22Rv1 (cell line): ENCODE measurements around the gene PCDH9.

Experiments used
- ZFX ChIP-seq: fragments of 450-650 bp; IDR thresholded peaks from 2 replicates; pipeline ENCODE4 v1.6.1; 2017; ENCODE audit warnings: antibody characterized with exemption, borderline replicate concordance
- TF ChIP-seq, protein P1 (sequence below): fragments of 450-650 bp; IDR thresholded peaks from 2 replicates; pipeline ENCODE4 v1.5.1; 2017; ENCODE audit warnings: mild to moderate bottlenecking

DNA sequence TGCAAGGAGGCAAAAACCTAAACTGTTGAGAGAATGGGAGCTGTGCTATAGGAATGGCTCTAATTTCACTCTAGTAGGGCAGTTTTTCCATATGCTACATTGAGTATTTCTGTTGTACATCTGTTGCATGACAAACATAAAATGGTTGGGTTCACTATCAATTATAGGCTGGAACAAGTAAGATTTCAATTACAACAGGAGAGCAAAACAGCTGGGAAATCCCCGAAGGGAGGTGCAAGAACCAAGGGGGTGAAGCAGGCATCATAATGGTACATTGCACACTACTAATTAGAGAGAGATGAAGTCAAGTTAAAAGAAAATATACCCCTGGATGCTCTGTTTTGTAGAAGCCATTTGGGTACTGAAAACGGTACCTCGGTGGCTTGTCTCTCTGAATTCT lies 389.5 kb downstream of the PCDH9 start:
- TF ChIP-seq, protein P1, sequence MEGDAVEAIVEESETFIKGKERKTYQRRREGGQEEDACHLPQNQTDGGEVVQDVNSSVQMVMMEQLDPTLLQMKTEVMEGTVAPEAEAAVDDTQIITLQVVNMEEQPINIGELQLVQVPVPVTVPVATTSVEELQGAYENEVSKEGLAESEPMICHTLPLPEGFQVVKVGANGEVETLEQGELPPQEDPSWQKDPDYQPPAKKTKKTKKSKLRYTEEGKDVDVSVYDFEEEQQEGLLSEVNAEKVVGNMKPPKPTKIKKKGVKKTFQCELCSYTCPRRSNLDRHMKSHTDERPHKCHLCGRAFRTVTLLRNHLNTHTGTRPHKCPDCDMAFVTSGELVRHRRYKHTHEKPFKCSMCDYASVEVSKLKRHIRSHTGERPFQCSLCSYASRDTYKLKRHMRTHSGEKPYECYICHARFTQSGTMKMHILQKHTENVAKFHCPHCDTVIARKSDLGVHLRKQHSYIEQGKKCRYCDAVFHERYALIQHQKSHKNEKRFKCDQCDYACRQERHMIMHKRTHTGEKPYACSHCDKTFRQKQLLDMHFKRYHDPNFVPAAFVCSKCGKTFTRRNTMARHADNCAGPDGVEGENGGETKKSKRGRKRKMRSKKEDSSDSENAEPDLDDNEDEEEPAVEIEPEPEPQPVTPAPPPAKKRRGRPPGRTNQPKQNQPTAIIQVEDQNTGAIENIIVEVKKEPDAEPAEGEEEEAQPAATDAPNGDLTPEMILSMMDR, result no peak
- TF ChIP-seq ZFX, result no peak
